GM18498 (cell line): ENCODE results near the gene GSAP.

Experiments
- ATAC-seq: cut with Tn5 transposase; IDR thresholded peaks from one replicate; pipeline ENCODE4 v1.9.1; 2021; ENCODE audit warnings: mild to moderate bottlenecking, moderate library complexity; ENCODE audit not compliant: unreplicated experiment

Gene GSAP

DNA sequence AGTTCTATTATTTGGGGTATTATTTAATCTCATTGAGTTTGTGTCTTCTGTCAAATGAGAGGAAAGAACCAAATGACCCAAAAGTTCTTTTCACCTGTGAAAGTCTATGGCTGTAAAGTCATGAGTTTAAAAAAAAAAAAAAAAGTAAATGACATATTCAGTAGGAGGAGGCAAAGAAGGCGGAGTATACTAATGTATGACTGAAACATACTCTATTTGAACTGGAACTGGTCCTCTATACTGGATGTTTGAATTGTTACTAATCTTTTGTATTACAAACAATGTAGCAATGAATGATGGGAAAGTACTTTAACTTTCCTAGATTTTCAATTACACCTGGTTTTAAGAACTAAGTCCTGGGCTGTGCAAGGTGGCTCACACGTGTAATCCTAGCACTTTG is 24.9 kb upstream of the GSAP start:
- ATAC-seq, result no peak

DNA sequence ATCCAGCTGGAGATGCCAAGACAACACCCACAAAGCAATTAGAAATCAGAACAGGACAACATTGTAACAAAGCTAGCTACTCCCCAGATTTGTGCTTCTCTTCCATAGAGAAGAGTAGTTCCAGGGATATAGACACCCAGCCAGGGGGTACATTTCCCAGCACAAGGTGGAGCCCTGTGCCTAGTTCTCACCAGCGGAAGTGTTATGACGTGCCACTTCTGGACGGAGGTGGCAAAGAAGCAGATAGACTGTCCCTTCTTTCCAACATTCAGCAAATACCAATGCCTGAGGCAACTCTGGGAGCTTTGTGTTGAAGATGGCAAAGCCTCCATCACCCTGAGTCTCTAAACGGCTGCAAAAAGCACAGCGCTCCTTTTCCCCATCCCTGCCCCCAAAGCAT is 23.4 kb upstream of the GSAP start:
- no peak for ATAC-seq

DNA sequence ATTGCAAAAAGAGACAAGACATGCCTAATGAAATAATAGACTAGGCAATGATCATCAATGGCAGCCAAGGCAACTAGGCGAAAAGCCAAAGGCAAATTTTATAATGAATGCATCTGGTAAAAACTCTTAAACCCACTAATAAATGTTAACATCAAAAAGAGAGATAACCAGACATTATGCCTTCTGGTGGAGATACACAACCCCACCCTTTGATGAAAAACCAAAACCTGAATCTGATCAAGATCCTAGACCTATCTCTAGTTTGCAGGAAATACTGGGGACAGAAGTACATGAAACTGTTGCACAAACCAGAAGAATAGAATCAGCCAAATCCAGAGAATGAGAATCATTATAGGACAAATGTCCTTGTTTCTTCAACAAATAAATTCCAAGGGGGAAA is 22.0 kb upstream of the GSAP start:
- ATAC-seq, result no peak

DNA sequence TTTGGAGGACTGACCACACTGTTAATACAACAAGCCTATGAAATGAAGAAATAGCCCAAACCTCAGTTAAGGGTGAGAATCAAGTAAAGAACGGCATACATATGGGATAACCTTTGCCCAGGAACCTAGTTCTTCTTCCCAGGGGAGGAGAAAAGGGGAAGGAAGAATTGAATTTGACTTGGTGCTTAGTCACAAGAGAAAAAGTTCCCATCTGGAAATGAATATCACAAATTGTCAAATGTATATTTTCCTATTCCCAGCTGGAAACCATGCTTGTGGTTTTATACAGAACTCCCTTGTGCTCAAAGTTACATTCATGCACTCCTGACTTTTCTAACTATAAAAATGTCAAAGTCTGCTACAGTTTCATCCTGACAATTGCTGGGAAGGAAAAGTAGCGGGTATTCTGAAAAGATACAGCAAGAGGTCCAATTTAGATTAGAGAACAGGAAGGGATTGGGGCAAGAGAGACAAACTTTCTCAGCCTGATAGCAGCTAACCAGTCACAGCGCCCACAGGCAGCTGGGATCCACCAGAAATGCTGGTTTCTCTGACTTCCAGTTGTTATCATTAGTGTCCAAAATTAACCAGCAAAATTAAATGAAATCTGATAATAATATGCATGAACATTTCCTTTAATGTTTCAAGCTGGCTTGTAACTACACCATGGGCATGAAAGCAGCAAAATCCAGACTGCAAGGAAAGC is 18.6 kb upstream of the GSAP start:
- no peak for ATAC-seq

DNA sequence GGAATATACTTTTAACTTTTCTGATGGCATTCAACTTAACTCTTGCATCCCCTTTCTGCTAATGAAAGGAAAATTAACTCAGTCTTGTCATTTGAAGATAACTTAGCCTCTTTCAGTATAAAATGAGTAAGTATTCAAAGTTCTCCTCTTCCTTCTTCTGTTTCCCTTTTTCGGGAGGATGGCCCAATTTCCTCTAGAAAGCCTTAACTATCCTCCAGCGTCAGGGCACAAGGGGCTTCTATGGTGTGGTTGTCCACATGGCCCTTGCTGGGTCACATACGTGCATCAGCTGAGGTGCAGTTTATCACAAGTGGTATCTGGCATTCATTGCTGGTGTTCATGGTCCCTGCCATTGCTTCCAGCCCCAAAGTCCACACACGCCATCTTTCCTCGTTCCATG is 17.8 kb upstream of the GSAP start:
- no peak for ATAC-seq

DNA sequence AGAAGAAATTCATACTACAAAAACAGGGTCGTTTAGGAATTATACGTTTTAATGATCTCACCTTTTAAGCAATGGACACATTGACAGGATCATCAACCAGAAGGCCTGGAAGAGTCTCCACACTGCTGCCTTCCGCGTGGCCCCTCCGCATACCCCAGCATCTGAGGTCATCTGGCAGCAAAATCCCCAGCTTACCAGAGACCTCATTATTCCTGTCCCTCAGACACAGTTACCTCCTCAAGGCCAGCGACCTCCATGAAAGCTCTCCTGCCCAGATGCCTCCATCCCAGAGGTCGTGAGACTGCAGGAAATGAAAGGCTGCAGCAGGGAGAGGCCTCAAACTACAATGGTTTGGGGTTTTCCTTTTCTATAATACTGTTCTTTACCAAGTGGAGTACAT is 14.8 kb upstream of the GSAP start:
- no peak for ATAC-seq

DNA sequence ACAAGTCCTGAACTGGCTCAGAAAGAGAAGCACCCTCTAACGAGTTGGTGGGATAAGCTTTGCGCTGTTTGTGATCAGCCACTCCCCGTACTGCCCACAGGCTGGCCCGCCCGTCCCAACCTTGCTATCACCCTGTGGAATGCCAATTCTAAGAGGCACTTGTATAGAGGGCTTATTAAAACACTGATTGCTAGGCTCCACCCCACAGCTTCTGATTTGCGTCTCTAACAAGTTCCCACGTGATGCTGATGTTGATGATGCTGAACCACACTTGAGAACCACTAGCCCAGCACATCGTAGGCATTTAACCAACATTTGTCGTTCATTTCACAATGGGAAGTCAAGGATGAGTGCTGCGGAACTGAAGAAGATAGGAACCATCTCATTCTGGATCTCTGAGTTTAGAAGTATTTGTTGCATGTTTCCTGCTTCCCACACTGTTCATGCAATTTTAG is 12.7 kb upstream of the GSAP start:
- no peak for ATAC-seq

DNA sequence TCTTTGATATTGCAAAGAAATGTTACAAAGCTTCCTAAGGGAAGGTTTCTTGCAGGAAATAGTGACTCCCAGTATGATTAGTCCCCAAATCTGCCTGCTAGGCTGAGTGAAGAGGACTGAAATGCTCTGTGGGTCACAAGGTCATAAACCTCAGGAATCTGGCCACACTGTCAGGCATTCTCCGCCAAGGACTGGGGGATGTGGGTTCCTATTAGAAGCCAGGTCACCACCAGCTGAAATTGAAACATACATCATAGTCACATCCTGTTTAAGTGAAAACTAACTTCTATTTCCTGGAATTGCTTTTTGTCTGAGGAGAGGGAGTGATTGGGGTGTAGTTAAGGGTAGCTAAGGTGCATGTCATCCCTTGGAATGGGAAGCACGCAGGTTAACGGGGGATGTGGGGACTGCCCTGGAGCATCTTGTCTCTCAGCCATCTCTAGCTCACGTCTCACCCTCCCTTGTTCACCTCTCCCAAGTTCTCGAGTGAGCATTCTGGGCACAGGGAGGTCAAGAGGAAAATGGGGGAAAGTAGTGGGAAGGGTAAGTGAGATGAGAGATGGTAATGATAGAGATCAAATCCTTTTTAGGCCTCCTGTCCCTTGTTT is 12.0 kb upstream of the GSAP start:
- no peak for ATAC-seq

DNA sequence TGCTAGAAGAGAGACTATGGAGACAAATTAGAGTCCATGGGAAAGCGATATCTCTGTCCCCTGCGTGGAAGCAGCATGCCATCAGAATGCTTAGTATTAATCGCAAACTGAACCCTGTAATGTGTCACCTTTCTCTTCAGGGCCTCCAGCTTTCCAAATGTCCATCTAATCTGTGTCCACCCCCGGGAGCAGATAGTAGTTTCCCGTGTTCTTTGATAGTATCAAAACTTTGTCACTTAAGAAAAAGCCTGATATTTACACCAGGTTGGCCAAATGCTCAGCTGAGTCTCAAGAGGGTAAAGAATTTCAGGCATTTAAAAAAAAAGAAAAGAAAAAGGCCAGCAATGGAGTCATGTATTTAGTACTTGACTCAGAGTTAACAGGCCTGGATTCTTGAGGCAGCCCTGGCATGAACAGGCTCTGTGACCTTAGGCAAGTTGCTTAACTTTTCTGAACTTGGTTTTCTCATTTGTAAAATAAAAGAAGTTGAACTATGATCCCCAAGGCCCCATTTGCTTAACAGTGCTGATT is 10.4 kb upstream of the GSAP start:
- ATAC-seq, result no peak

DNA sequence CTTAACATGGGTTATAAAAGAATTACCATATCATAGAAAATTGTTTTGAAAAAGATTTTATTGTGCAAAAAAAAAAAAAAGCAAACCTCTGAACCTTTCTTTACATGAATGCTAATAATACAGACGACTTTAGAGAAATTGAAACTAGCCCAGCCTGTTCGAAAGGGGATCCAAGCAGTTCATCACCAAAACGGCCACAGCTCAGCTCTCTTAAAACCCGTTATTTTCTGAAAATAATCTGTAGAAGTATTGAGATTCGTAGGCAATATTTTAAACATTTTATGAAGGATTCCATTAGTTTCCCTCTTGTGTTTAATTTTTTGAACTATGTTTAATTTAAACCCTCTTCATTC is 9.9 kb upstream of the GSAP start:
- ATAC-seq, result peak; percentile 77

DNA sequence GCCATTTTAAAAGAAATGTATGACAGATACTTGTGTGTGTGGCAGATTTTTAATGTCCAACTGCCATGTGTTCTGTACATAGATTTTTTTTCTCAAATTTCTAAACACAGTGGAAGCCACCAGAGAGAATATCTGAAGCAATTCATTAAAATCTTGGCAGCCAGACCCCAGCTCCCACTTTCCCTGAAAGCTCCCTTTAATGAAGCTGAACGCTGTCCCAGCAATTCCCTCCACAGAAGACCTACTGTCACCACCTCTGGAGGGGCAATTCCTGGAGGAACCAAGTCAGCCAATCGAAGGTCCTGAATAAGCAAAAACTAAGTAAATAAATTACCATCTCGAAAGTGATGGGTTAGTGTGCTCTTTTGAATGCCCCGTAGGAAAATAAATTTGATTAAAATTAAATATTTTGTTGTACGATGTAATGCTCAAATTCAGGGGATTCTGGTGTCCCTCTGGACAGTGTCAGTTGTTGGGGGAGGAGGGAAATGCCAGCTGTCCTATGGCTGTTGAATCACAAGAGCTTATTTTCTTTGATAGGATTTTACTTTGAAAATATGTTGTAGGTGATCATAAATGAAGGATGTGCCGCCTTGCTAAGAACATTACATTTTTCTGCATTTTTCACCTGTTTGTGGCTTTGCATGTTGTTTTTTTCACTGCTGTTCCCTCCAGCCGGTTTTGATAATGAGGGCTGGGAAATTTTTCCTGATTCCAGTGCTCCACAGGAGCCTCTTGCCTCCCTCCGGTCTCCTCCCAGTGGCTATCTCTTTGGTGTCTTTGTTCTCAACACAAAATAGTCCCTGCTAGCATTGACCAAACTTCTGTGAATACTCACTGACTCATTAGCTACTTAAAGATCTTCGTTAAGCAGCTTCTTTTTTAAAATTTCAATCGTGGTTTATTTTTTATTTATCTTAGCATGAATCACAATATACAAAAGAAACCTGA is 9.2 kb upstream of the GSAP start:
- ATAC-seq, result peak; percentile 37

DNA sequence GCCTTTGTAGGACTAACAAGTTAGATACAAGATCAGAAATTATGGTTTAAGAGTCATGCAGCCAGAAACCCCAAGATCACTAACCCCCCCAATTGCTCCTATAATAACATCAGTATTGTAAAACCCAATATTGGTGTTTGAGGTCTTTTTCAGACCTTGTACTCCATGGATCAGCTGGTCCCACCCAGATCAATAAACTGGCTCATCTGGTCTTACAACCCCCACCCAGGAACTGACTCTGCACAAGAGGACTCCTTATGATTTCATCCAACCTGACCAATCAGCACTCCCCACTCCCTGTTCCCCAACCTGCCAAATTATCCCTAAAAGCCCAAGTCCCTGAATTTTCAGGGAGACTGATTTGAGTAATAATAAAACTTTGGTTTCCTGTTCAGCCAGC is 6.4 kb upstream of the GSAP start:
- no peak for ATAC-seq

DNA sequence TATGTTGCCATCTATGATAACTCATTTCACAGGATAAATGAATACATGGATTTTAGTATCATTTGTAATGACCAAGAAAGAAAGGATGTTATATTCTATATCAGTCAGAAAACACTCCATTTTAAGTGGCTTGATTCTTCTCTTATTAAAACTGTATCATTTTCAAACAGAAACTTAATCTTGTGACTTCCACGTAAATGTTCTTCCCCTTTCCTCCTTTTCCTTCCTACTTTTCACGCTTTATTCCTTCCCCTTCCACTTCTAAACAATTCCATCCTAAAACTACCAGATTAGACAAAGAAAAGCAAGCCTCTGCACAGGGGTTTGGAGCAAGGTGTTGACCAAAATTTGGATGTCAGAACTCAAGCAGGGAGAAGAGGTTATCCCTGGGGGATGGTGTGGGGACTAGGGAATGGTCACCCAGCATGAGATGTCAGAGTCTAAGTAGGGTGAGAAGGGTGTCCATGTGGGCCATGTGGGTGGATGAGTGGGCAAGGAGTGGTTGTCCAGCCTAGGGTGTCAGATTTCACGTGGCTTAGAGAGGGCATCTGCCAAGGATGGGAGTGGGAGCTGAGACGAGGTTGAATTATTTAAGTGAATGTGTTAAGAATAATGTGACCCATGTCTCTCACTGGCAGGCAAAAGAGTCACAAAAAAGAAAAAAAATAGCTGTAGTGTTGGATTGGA is 5.0 kb upstream of the GSAP start:
- no peak for ATAC-seq

DNA sequence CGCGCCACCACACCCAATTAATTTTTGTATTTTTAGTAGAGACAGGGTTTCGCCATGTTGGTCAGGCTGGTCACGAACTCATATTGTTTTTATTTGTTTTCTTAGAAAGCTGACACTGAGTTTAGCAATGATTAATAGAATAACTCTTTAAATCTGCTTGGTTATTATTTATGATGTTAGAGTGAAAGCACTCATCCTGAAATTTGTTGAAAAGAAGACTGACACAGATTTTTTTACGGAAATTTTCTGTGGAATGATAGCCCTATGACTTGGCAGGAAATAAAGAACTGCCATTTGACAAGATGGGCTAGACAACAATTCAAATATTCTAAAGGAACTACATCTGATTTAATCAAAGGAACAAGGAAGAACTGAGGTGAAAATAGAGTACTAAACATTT is 4.3 kb upstream of the GSAP start:
- ATAC-seq, result no peak

DNA sequence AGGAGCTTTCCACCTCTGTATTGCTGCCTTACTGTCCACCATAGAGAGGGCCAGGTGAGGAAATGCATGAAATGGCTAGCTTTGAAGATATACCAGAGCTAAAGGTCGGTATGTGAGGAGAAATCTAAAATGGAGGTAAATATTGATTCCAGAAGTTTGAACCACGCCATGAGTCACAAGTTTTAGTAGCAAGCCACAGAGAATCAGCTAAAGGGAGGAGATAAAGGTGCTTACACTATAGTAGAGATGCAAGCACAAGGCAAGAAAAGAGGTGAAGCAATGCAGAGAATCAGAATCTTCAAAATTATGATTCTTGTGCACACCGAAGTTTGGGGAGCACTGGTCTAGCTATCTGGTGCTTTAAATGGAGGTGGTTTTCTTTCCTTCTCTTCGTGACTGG is 3.0 kb upstream of the GSAP start:
- ATAC-seq, result no peak

DNA sequence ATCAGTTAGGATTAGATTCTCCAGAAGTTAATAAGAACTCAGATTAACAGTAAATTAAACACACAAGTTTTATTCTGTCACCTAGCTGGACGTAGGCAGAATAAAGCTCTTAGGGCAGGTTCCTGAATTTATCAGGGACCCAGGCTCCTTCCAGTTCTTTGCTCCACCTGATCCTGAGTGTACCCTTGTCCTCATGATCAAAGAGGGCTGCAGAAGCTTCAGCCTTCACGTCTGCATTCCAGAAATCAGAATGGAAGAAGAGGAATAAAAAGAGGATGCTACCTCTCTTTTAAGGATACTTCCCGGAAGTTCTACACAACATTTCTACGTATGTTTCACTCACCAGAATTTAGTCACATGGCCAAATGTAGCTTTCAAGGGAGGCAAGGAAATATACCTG is 1.7 kb upstream of the GSAP start:
- no peak for ATAC-seq

DNA sequence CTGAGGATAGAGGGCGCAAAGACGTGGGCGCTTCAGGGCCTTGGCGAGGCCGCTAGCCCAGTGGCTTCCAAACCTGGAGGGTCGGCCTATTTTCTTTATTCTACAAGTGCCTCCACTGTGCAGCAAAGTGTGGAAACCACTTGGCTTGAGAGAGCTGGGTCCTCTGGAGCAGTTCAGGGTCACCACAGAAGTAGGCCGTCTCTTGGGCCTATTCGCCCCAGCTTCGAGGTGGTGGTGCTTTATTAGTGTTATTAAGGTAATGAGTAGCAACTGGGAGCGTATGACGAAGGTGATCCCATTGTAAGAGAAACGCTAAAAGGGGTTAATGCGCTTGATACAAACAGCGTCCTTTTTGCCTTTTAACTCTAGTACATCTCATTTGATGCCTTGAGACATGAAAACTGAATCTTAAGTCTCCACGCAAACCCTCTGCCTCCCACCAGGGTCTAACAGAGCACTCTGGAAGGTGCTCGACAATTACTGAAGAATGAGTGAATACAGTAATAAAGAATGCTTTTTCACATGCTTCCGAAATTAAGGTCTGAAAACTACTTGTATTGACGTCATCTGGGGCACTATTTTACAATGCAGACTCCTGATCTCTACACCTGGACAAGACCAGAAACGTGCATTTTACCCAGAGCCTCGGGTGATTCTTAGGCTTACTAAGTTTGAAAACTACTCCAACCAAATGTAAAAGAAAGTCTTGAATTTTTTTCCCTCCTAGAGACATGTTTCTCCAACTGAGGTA is 647 bp upstream of the GSAP start:
- no peak for ATAC-seq

DNA sequence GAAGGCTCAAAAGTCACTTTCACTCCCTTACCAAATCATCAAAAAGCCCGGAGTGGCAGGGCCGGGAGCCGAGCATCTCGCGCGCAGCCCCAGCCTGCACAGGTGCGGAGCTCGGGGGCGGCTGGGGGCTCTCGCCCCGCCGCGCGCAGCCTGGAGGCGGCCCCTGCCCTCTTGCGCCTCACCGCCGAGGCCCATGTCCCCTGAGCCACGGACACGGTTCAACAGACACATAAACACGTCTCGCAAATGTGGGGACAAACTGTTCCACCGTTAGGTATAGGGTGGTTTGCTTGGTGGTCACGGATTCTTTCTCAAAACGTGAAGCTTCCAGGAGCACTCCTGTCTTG is 700 bp downstream of the GSAP start:
- peak; percentile 33 for ATAC-seq

DNA sequence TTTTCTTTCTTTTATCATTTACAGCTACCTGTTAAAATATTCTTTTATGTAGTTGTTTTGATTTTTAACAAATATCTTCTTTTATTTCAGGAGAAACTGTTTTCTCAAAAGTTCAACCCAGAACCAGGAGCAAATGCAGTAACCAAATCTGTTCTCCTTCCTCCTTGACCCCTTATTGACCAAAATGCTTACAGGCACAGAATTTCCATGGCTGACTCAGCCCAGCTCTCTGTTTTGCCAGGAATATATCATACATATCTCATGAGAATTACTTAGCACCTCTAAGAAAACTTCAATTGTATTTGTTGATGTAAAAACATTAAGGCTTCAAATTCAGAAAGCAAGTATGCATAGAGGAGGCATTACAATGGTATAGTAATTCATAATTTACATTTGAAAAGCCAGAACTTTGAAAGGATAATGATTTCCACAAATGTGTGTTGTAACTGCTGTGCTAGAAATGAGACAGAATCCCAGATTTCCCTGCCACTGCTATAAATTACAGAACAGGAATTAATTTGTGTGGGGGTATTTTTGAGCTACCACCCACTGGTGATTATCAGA is 2.2 kb downstream of the GSAP start:
- no peak for ATAC-seq

DNA sequence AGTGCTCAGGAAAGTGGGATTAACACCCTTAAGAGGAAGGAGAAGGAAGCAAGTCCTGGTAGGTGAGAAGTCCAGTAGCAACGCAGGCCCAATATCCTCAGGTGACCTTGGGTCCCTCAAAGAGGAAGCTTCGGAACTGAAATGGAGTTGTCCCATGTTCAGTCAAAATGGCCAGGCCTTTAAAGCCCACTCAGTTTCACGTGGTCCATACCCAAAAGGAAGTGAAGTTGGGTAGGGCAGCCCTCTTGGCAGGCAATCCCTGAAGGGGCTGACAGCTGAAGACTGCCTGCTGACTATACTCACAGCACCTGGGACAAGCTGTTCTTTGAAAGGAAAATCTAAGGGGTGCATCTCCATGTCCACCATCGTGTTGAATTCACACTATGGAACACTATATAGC is 3.0 kb downstream of the GSAP start:
- no peak for ATAC-seq
